WTC11 (cell line): Measurements from ENCODE around the gene RNF150. TPM values are rescaled to one million over a fixed set of nuclear protein-coding genes. Genes with fewer than 3 reads are reported as not detected.

Source experiments
- ATAC-seq: fragments of 200-7000 bp; cut with Tn5 transposase; 2 replicates; pipeline ENCODE4 v1.10.0; 2021; ENCODE audit warnings: mild to moderate bottlenecking, moderate library complexity
- CTCF ChIA-PET: fragments of 300-600 bp; sonication (Branson Sonifier 250); formaldehyde crosslinking; loops from one replicate; lab custom pipeline; 2021; ENCODE audit warnings: antibody characterized with exemption; lab: Charles Lee
- POLR2A ChIA-PET: fragments of 350-600 bp; sonication (Branson Sonifier 250); formaldehyde crosslinking; loops from one replicate; lab custom pipeline; 2021; ENCODE audit warnings: antibody characterized with exemption; lab: Charles Lee
- DNase-seq: peaks from one replicate; pipeline ENCODE4 v3.0.0; 2021; ENCODE audit warnings: low spot score
- H3K27ac Mint-ChIP-seq: 2 replicates; pipeline ENCODE4 v1.8.0; 2021; ENCODE audit warnings: mixed read lengths
- H3K27me3 Mint-ChIP-seq: 2 replicates; pipeline ENCODE4 v1.8.0; 2021; ENCODE audit warnings: low read depth, mild to moderate bottlenecking, moderate library complexity, mixed read lengths
- H3K36me3 Mint-ChIP-seq: 2 replicates; pipeline ENCODE4 v1.8.0; 2021; ENCODE audit warnings: mixed read lengths
- H3K4me1 Mint-ChIP-seq: 2 replicates; pipeline ENCODE4 v1.8.0; 2022; ENCODE audit warnings: mixed read lengths
- H3K4me3 Mint-ChIP-seq: 2 replicates; pipeline ENCODE4 v1.8.0; 2021; ENCODE audit warnings: mild to moderate bottlenecking, moderate library complexity, mixed read lengths
- H3K9me3 Mint-ChIP-seq: 2 replicates; pipeline ENCODE4 v1.8.0; 2021; ENCODE audit warnings: mixed read lengths
- CTCF ChIP-seq: fragments of 200-600 bp; IDR thresholded peaks from 2 replicates; pipeline ENCODE4 v1.8.0; 2022; ENCODE audit warnings: antibody characterized with exemption
- E2F4 ChIP-seq: sonication (generic); formaldehyde crosslinking; IDR thresholded peaks from 2 replicates; pipeline ENCODE4 v1.8.1; 2022; ENCODE audit warnings: low read depth, mild to moderate bottlenecking, moderate library complexity, missing genetic modification reagents, borderline replicate concordance
- ETV6 ChIP-seq: sonication (generic); formaldehyde crosslinking; IDR thresholded peaks from 2 replicates; pipeline ENCODE4 v1.8.1; 2022; ENCODE audit warnings: mild to moderate bottlenecking, missing genetic modification reagents
- FOXP1 ChIP-seq: sonication (generic); formaldehyde crosslinking; IDR thresholded peaks from 2 replicates; pipeline ENCODE4 v1.8.0; 2022; ENCODE audit warnings: missing genetic modification reagents, mild to moderate bottlenecking, moderate library complexity, borderline replicate concordance
- IRF2 ChIP-seq: sonication (generic); formaldehyde crosslinking; IDR thresholded peaks from 2 replicates; pipeline ENCODE4 v1.8.0; 2022; ENCODE audit warnings: low read depth, missing genetic modification reagents, borderline replicate concordance
- NR1H2 ChIP-seq: sonication (generic); formaldehyde crosslinking; IDR thresholded peaks from 2 replicates; pipeline ENCODE4 v1.9.0; 2021; ENCODE audit warnings: mild to moderate bottlenecking, moderate library complexity, missing genetic modification reagents
- OVOL2 ChIP-seq: fragments of 250-450 bp; sonication (Bioruptor Pico); IDR thresholded peaks from 2 replicates; pipeline ENCODE4 v1.9.0; 2021; ENCODE audit warnings: mild to moderate bottlenecking, borderline replicate concordance
- PRRX2 ChIP-seq: fragments of 250-450 bp; sonication (Bioruptor Pico); IDR thresholded peaks from 2 replicates; pipeline ENCODE4 v1.8.0; 2021; ENCODE audit warnings: mild to moderate bottlenecking
- RELA ChIP-seq: sonication (generic); formaldehyde crosslinking; IDR thresholded peaks from 2 replicates; pipeline ENCODE4 v1.8.1; 2022; ENCODE audit warnings: missing genetic modification reagents, mild to moderate bottlenecking, borderline replicate concordance
- TEAD1 ChIP-seq: sonication (generic); formaldehyde crosslinking; IDR thresholded peaks from 2 replicates; pipeline ENCODE4 v1.8.0; 2022; ENCODE audit warnings: mild to moderate bottlenecking, missing genetic modification reagents
- ZNF138 ChIP-seq: sonication (generic); formaldehyde crosslinking; conservative IDR thresholded peaks from 2 replicates; pipeline ENCODE4 v1.8.1; 2022; ENCODE audit warnings: mild to moderate bottlenecking, moderate library complexity, missing genetic modification reagents
- ZNF317 ChIP-seq: sonication (generic); formaldehyde crosslinking; IDR thresholded peaks from 2 replicates; pipeline ENCODE4 v1.8.1; 2023; ENCODE audit warnings: low read depth, mild to moderate bottlenecking, moderate library complexity, missing genetic modification reagents, borderline replicate concordance
- ZNF416 ChIP-seq: fragments of 250-450 bp; sonication (Bioruptor Pico); IDR thresholded peaks from 2 replicates; pipeline ENCODE4 v1.9.0; 2021; ENCODE audit warnings: mild to moderate bottlenecking, inconsistent platforms
- ZNF425 ChIP-seq: fragments of 250-450 bp; sonication (Bioruptor Pico); conservative IDR thresholded peaks from 2 replicates; pipeline ENCODE4 v1.9.0; 2021; ENCODE audit warnings: mild to moderate bottlenecking
- total RNA-seq: library from RNA; stranded (reverse); gene quantifications from 3 replicates; pipeline ENCODE4 v1.2.3, GENCODE V29; 2021
- TF ChIP-seq, protein P1 (sequence below): sonication (generic); formaldehyde crosslinking; IDR thresholded peaks from 2 replicates; pipeline ENCODE4 v1.8.0; 2023; ENCODE audit warnings: missing genetic modification reagents
- TF ChIP-seq, protein P2 (sequence below): sonication (generic); formaldehyde crosslinking; IDR thresholded peaks from 2 replicates; pipeline ENCODE4 v1.8.0; 2022; ENCODE audit warnings: missing genetic modification reagents
- TF ChIP-seq, protein P3 (sequence below): sonication (generic); formaldehyde crosslinking; IDR thresholded peaks from 2 replicates; pipeline ENCODE4 v1.8.0; 2023; ENCODE audit warnings: mild to moderate bottlenecking, missing genetic modification reagents

Gene RNF150
- total RNA-seq, 1 experiment from 2014 or later, result 5.9 TPM

GRCh38 chr4:140851804-140852203 is 281.5 kb downstream of the RNF150 start (continued):
- TF ChIP-seq RELA, result no peak
- no peak for TF ChIP-seq ZNF425 (CRISPR knock-in tag)
- TF ChIP-seq FOXP1, result no peak
- TF ChIP-seq, protein P1, sequence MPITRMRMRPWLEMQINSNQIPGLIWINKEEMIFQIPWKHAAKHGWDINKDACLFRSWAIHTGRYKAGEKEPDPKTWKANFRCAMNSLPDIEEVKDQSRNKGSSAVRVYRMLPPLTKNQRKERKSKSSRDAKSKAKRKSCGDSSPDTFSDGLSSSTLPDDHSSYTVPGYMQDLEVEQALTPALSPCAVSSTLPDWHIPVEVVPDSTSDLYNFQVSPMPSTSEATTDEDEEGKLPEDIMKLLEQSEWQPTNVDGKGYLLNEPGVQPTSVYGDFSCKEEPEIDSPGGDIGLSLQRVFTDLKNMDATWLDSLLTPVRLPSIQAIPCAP (CRISPR knock-in tag), result no peak
- no peak for TF ChIP-seq PRRX2 (CRISPR knock-in tag)
- TF ChIP-seq ZNF138 (CRISPR knock-in tag), result no peak
- TF ChIP-seq, all 79 proteins: peak for 0

GRCh38 chr4:140851032-140851636 is 282.1 kb downstream of the RNF150 start:
- Mint-ChIP-seq H3K4me1 (no peaks in the 10 kb centered on the region), H3K36me3 (no peaks in the 10 kb centered on the region), H3K4me3 (no peak overlapping the region), H3K27ac (no peak overlapping the region), H3K27me3 (no peaks in the 10 kb centered on the region; the same call in 1 of the 2 replicates), H3K9me3 (no peaks in the 10 kb centered on the region)
- DNase-seq (peak; percentile 34), ATAC-seq (peak; percentile 72)
- CTCF ChIA-PET, result interaction anchor here (0.6 to 1.7 kb wide), 15 partner anchors 12 to 521 kb away, joined by 3 to 11 read pairs (median 4); partner anchors contain the start of genes CLGN and TBC1D9
- TF ChIP-seq TEAD1 (CRISPR knock-in tag) (no peak), CTCF (peak; percentile 83), NR1H2 (CRISPR knock-in tag) (no peak)
- POLR2A ChIA-PET, result no interaction called here

- CTCF ChIA-PET, result interaction anchor here (0.9 to 1.2 kb wide), 3 partner anchors 16 to 254 kb away, joined by 3 read pairs; no protein-coding TSS in a partner anchor
- DNase-seq (no peak), ATAC-seq (no peak)
- POLR2A ChIA-PET, result no interaction called here
- Mint-ChIP-seq H3K9me3 (no peaks in the 10 kb centered on the region), H3K36me3 (no peaks in the 10 kb centered on the region), H3K4me1 (no peaks in the 10 kb centered on the region), H3K27ac (no peak overlapping the region), H3K4me3 (no peak overlapping the region), H3K27me3 (no peaks in the 10 kb centered on the region; the same call in 1 of the 2 replicates)
- no peak for TF ChIP-seq OVOL2 (CRISPR knock-in tag)
- TF ChIP-seq E2F4 (CRISPR knock-in tag), result no peak
- TF ChIP-seq, protein P2, sequence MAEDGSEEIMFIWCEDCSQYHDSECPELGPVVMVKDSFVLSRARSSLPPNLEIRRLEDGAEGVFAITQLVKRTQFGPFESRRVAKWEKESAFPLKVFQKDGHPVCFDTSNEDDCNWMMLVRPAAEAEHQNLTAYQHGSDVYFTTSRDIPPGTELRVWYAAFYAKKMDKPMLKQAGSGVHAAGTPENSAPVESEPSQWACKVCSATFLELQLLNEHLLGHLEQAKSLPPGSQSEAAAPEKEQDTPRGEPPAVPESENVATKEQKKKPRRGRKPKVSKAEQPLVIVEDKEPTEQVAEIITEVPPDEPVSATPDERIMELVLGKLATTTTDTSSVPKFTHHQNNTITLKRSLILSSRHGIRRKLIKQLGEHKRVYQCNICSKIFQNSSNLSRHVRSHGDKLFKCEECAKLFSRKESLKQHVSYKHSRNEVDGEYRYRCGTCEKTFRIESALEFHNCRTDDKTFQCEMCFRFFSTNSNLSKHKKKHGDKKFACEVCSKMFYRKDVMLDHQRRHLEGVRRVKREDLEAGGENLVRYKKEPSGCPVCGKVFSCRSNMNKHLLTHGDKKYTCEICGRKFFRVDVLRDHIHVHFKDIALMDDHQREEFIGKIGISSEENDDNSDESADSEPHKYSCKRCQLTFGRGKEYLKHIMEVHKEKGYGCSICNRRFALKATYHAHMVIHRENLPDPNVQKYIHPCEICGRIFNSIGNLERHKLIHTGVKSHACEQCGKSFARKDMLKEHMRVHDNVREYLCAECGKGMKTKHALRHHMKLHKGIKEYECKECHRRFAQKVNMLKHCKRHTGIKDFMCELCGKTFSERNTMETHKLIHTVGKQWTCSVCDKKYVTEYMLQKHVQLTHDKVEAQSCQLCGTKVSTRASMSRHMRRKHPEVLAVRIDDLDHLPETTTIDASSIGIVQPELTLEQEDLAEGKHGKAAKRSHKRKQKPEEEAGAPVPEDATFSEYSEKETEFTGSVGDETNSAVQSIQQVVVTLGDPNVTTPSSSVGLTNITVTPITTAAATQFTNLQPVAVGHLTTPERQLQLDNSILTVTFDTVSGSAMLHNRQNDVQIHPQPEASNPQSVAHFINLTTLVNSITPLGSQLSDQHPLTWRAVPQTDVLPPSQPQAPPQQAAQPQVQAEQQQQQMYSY, result no peak
- TF ChIP-seq, protein P3, sequence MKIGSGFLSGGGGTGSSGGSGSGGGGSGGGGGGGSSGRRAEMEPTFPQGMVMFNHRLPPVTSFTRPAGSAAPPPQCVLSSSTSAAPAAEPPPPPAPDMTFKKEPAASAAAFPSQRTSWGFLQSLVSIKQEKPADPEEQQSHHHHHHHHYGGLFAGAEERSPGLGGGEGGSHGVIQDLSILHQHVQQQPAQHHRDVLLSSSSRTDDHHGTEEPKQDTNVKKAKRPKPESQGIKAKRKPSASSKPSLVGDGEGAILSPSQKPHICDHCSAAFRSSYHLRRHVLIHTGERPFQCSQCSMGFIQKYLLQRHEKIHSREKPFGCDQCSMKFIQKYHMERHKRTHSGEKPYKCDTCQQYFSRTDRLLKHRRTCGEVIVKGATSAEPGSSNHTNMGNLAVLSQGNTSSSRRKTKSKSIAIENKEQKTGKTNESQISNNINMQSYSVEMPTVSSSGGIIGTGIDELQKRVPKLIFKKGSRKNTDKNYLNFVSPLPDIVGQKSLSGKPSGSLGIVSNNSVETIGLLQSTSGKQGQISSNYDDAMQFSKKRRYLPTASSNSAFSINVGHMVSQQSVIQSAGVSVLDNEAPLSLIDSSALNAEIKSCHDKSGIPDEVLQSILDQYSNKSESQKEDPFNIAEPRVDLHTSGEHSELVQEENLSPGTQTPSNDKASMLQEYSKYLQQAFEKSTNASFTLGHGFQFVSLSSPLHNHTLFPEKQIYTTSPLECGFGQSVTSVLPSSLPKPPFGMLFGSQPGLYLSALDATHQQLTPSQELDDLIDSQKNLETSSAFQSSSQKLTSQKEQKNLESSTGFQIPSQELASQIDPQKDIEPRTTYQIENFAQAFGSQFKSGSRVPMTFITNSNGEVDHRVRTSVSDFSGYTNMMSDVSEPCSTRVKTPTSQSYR (CRISPR knock-in tag), result no peak
- no peak for TF ChIP-seq IRF2 (CRISPR knock-in tag)
- TF ChIP-seq ZNF317 (CRISPR knock-in tag), result no peak
- no peak for TF ChIP-seq ZNF416 (CRISPR knock-in tag)
- TF ChIP-seq ETV6 (CRISPR knock-in tag), result no peak
Measured at GRCh38 chr4:140849526-140849925, 283.7 kb downstream of the RNF150 start.
